Measurements from ENCODE around the gene ULK4.

ULK4 gene

GRCh38 chr3:41223078-41223477 lies 738.8 kb downstream of the ULK4 start:
- DNase-seq (ENCODE audit: low read depth in 2 of 2), result no peak

- DNase-seq (ENCODE audit: low read depth in 2 of 2), result no peak
Measured at GRCh38 chr3:41222501-41222900, 739.4 kb downstream of the ULK4 start.

- DNase-seq (ENCODE audit: low read depth in 2 of 2), result no peak
Measured at GRCh38 chr3:41222012-41222411, 739.9 kb downstream of the ULK4 start.

- no peak for DNase-seq (ENCODE audit: low read depth in 2 of 2)
Measured at GRCh38 chr3:41220906-41221677, 740.8 kb downstream of the ULK4 start.

GRCh38 chr3:41219424-41219823 lies 742.5 kb downstream of the ULK4 start:
- no peak for DNase-seq (ENCODE audit: low read depth in 2 of 2)

GRCh38 chr3:41216993-41217392 lies 744.9 kb downstream of the ULK4 start:
- no peak for DNase-seq (ENCODE audit: low read depth in 2 of 2)

GRCh38 chr3:41216422-41216821 lies 745.5 kb downstream of the ULK4 start:
- no peak for DNase-seq (ENCODE audit: low read depth in 2 of 2)

- no peak for DNase-seq (ENCODE audit: low read depth in 2 of 2)
Measured at GRCh38 chr3:41213588-41213987, 748.3 kb downstream of the ULK4 start.

- no peak for DNase-seq (ENCODE audit: low read depth in 2 of 2)
Measured at GRCh38 chr3:41212088-41212487, 749.8 kb downstream of the ULK4 start.

GRCh38 chr3:41210966-41211365 lies 750.9 kb downstream of the ULK4 start:
- DNase-seq (ENCODE audit: low read depth in 2 of 2), result no peak

- DNase-seq (ENCODE audit: low read depth in 2 of 2), result no peak
Measured at GRCh38 chr3:41209646-41210045, 752.3 kb downstream of the ULK4 start.

- DNase-seq (ENCODE audit: low read depth in 2 of 2), result no peak
Measured at GRCh38 chr3:41208507-41209220, 753.2 kb downstream of the ULK4 start.

- no peak for DNase-seq (ENCODE audit: low read depth in 2 of 2)
Measured at GRCh38 chr3:41207355-41207754, 754.5 kb downstream of the ULK4 start.

GRCh38 chr3:41205591-41205990 lies 756.3 kb downstream of the ULK4 start:
- no peak for DNase-seq (ENCODE audit: low read depth in 2 of 2)

- DNase-seq (ENCODE audit: low read depth in 2 of 2), result no peak
Measured at GRCh38 chr3:41204369-41204768, 757.5 kb downstream of the ULK4 start.

- peak in 1 of 2 experiments; percentile 34 for DNase-seq (ENCODE audit: low read depth in 2 of 2)
Measured at GRCh38 chr3:41202834-41203345, 759.0 kb downstream of the ULK4 start.

- DNase-seq (ENCODE audit: low read depth in 2 of 2), result no peak
Measured at GRCh38 chr3:41202075-41202833, 759.6 kb downstream of the ULK4 start.

- peak; percentile 39 to 40 for DNase-seq (ENCODE audit: low read depth in 2 of 2)
Measured at GRCh38 chr3:41200669-41201021, 761.3 kb downstream of the ULK4 start.

GRCh38 chr3:41199866-41200668 lies 761.8 kb downstream of the ULK4 start:
- no peak for DNase-seq (ENCODE audit: low read depth in 2 of 2)

- DNase-seq (ENCODE audit: low read depth in 2 of 2), result peak; percentile 92
Measured at GRCh38 chr3:41198950-41199865, 762.7 kb downstream of the ULK4 start, which contains the start of gene CTNNB1. Gene CTNNB1, plus strand, starts transcription at chr3:41199505. Its CDS starts 24,564 bp downstream, at chr3:41224069.

All from fibroblast of skin of left quadriceps (primary cell).